PC-3 (cell line): Measurements from ENCODE around the gene CD300LG. TPM values are rescaled to one million over a fixed set of nuclear protein-coding genes. Genes with fewer than 3 reads are reported as not detected.

Experiments used
- ATAC-seq: fragments of 200-7000 bp; cut with Tn5 transposase; 2 replicates; pipeline ENCODE4 v1.9.1; 2020; ENCODE audit warnings: mild to moderate bottlenecking, moderate library complexity
- BruUV-seq: library from RNA; stranded (reverse); fragments of 400-500 nt; replicated peaks from 2 replicates; lab custom pipeline; 2021; lab: Mats Ljungman, UMichigan
- CTCF ChIA-PET: fragments of 300-600 bp; sonication (Branson Sonifier 250); formaldehyde crosslinking; loops from one replicate; lab custom pipeline; 2022; ENCODE audit warnings: antibody characterized with exemption; lab: Charles Lee
- POLR2A ChIA-PET: fragments of 300-600 bp; sonication (Branson Sonifier 250); formaldehyde crosslinking; loops from one replicate; lab custom pipeline; 2022; ENCODE audit warnings: antibody characterized with exemption; ENCODE audit not compliant: unreplicated experiment; lab: Charles Lee
- DNase-seq: peaks from one replicate; pipeline ENCODE4 v3.0.0-alpha.2; 2015
- H2AFZ ChIP-seq: fragments of 300-600 bp; sonication (generic); 2 replicates; pipeline ENCODE4 v1.6.0; 2016; ENCODE audit warnings: antibody characterized with exemption, low read length
- H3F3A ChIP-seq: fragments of 300-600 bp; sonication (generic); one replicate; pipeline ENCODE4 v1.6.0; 2017; ENCODE audit warnings: antibody characterized with exemption, low read length, control low read depth, mild to moderate bottlenecking; ENCODE audit not compliant: unreplicated experiment
- H3K27ac ChIP-seq: fragments of 300-600 bp; sonication (generic); 2 replicates; pipeline ENCODE4 v1.5.1; 2016; ENCODE audit warnings: mild to moderate bottlenecking, low read length
- H3K27me3 ChIP-seq: fragments of 300-600 bp; sonication (generic); 2 replicates; pipeline ENCODE4 v1.6.1; 2016; ENCODE audit warnings: low read length, mixed read lengths
- H3K36me3 ChIP-seq: fragments of 300-600 bp; sonication (generic); 2 replicates; pipeline ENCODE4 v1.6.1; 2016; ENCODE audit warnings: low read depth, mixed run types, low read length, mixed read lengths
- H3K4me1 ChIP-seq: fragments of 300-600 bp; sonication (generic); 2 replicates; pipeline ENCODE4 v1.5.1; 2016; ENCODE audit warnings: low read length; ENCODE audit not compliant: insufficient read depth
- H3K4me2 ChIP-seq: fragments of 300-600 bp; sonication (generic); 2 replicates; pipeline ENCODE4 v1.6.0; 2016; ENCODE audit warnings: low read length
- H3K4me3 ChIP-seq: fragments of 300-600 bp; sonication (generic); 2 replicates; pipeline ENCODE4 v1.5.1; 2016; ENCODE audit warnings: mild to moderate bottlenecking, low read length, mixed read lengths
- H3K79me2 ChIP-seq: fragments of 300-600 bp; sonication (generic); 2 replicates; pipeline ENCODE4 v1.6.1; 2017; ENCODE audit warnings: low read length, mixed read lengths
- H3K9ac ChIP-seq: fragments of 300-600 bp; sonication (generic); 2 replicates; pipeline ENCODE4 v1.6.0; 2016; ENCODE audit warnings: mild to moderate bottlenecking, low read length
- H3K9me2 ChIP-seq: fragments of 300-600 bp; sonication (generic); replicated peaks from 2 replicates; pipeline ENCODE4 v1.6.1; 2016; ENCODE audit warnings: mixed run types, low read length, mixed read lengths
- H3K9me3 ChIP-seq: fragments of 300-600 bp; sonication (generic); 2 replicates; pipeline ENCODE4 v1.6.1; 2016; ENCODE audit warnings: low read length, mixed read lengths
- H4K20me1 ChIP-seq: fragments of 300-600 bp; sonication (generic); 2 replicates; pipeline ENCODE4 v1.6.1; 2016; ENCODE audit warnings: low read length, mixed read lengths
- CTCF ChIP-seq: fragments of 300-600 bp; sonication (generic); conservative IDR thresholded peaks from 2 replicates; pipeline ENCODE4 v1.5.1; 2017; ENCODE audit warnings: antibody characterized with exemption, low read depth, mild to moderate bottlenecking, low read length
- EZH2 ChIP-seq: fragments of 300-600 bp; sonication (generic); IDR thresholded peaks from one replicate; pipeline ENCODE4 v1.6.1; 2017; ENCODE audit warnings: antibody characterized with exemption, mild to moderate bottlenecking, low read length; ENCODE audit not compliant: unreplicated experiment
- EZH2phosphoT487 ChIP-seq: fragments of 300-600 bp; sonication (generic); IDR thresholded peaks from 2 replicates; pipeline ENCODE4 v1.6.1; 2018; ENCODE audit warnings: mild to moderate bottlenecking, antibody characterized with exemption, low read length, borderline replicate concordance
- intact Hi-C: fragments of 100-400 bp; cut with micrococcal nuclease; formaldehyde crosslinking; loops from 2 replicates; pipeline ENCODE4 v1.9.0; 2023
- total RNA-seq: library from RNA; depleted of rRNA; stranded (reverse); fragments of >200 nt; gene quantifications from 2 replicates; pipeline ENCODE4 v1.2.3, GENCODE V29; 2014

The CD300LG gene
- total RNA-seq, 1 experiment from 2014 or later: not detected

GRCh38 chr17:43823350-43824084, 23.5 kb upstream of the CD300LG start:
- H3K36me3 ChIP-seq: peaks cover 26% of the 10 kb centered on the region
- no peak overlapping the region for H2AFZ ChIP-seq
- intact Hi-C loops: no loop called here
- H3F3A ChIP-seq: no peaks in the 10 kb centered on the region
- no peaks in the 10 kb centered on the region for H4K20me1 ChIP-seq
- H3K4me1 ChIP-seq: no peaks in the 10 kb centered on the region
- no peaks in the 10 kb centered on the region for H3K9me3 ChIP-seq
- H3K27me3 ChIP-seq: no peaks in the 10 kb centered on the region
- no peaks in the 10 kb centered on the region for H3K9me2 ChIP-seq
- ATAC-seq (no peak), DNase-seq (no peak)
- no TSS peak for BruUV-seq
- no peak overlapping the region for H3K27ac ChIP-seq
- ChIA-PET CTCF (no interaction called here), POLR2A (no interaction called here)
- H3K79me2 ChIP-seq: no peaks in the 10 kb centered on the region
- H3K4me3 ChIP-seq: no peak overlapping the region
- TF ChIP-seq EZH2phosphoT487 (no peak), EZH2 (no peak), CTCF (no peak)
- no peak overlapping the region for H3K9ac ChIP-seq
- H3K4me2 ChIP-seq: no peak overlapping the region

GRCh38 chr17:43825567-43825966, 21.4 kb upstream of the CD300LG start:
- H3K79me2 ChIP-seq: no peaks in the 10 kb centered on the region
- H4K20me1 ChIP-seq: no peaks in the 10 kb centered on the region
- intact Hi-C loops: no loop called here
- ChIA-PET POLR2A (no interaction called here), CTCF (no interaction called here)
- no peak for DNase-seq
- H3K9me3 ChIP-seq: no peaks in the 10 kb centered on the region
- H3K4me1 ChIP-seq: no peaks in the 10 kb centered on the region
- no peaks in the 10 kb centered on the region for H3K9me2 ChIP-seq
- no TSS peak for BruUV-seq
- no peak overlapping the region for H3K27ac ChIP-seq
- H3K36me3 ChIP-seq: peaks cover 34% of the 10 kb centered on the region
- H2AFZ ChIP-seq: no peak overlapping the region
- TF ChIP-seq EZH2phosphoT487 (no peak), CTCF (no peak), EZH2 (no peak)
- H3K4me2 ChIP-seq: no peak overlapping the region
- H3K27me3 ChIP-seq: no peaks in the 10 kb centered on the region
- no peak overlapping the region for H3K9ac ChIP-seq
- H3F3A ChIP-seq: no peaks in the 10 kb centered on the region
- ATAC-seq: no peak
- no peak overlapping the region for H3K4me3 ChIP-seq

DNA sequence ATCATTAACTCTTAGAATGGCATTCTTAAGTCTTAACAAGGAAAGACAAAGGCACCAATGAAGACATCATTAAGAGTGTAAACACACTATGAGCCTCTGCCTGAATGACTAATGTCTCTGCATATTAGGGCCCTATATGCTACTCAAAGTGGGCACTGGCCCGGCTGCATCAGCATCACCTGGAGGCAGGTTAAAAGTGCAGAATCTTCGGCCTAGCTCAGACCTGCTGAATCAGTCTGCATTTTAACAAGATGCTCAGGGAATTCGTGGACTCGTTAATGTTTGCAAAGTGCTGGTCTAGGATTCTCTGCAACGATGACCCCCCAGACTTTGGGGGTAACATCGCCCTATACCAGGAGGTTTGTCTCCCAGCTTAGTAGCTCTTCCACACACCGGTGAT, 20.8 kb upstream of the CD300LG start:
- Histone ChIP-seq H3K9me2 (no peaks in the 10 kb centered on the region), H3K36me3 (peaks cover 36% of the 10 kb centered on the region), H3K9ac (no peak overlapping the region), H3K27ac (no peak overlapping the region), H3K4me2 (no peak overlapping the region), H3K4me1 (peaks cover 5% of the 10 kb centered on the region; the same call in 1 of the 2 replicates), H3K9me3 (no peaks in the 10 kb centered on the region), H3K79me2 (peaks cover 5% of the 10 kb centered on the region), H3F3A (no peaks in the 10 kb centered on the region), H4K20me1 (no peaks in the 10 kb centered on the region), H2AFZ (no peak overlapping the region), H3K4me3 (no peak overlapping the region), H3K27me3 (no peaks in the 10 kb centered on the region)
- TF ChIP-seq EZH2phosphoT487 (no peak), EZH2 (no peak), CTCF (no peak)
- ChIA-PET POLR2A (no interaction called here), CTCF (no interaction called here)
- ATAC-seq (no peak), DNase-seq (no peak)
- no TSS peak for BruUV-seq
- intact Hi-C loops: no loop called here
